Measurements from ENCODE around the gene DSCAML1.

Gene DSCAML1

GRCh38 chr11:117715801-117716200, 81.2 kb downstream of the DSCAML1 start:
- Histone ChIP-seq H3K9me3 (no peaks in the 10 kb centered on the region), H3K4me1 (no peaks in the 10 kb centered on the region), H3K27ac (no peak overlapping the region), H3K27me3 (peaks cover 0 to 14% of the 10 kb centered on the region in 2 donors), H3K36me3 (no peaks in the 10 kb centered on the region), H3K4me3 (no peak overlapping the region)
- intact Hi-C loops (cut with DNase I; ENCODE audit: low total_unique reads) = no loop called here
- DNase-seq = no peak
- TF ChIP-seq CTCF (IDR thresholded peaks at IDR 0.05) = no peak

GRCh38 chr11:117713538-117713991, 83.5 kb downstream of the DSCAML1 start:
- no peak for TF ChIP-seq CTCF (IDR thresholded peaks at IDR 0.05)
- Histone ChIP-seq H3K36me3 (no peaks in the 10 kb centered on the region), H3K4me3 (no peak overlapping the region), H3K4me1 (no peaks in the 10 kb centered on the region), H3K9me3 (peaks cover 0 to 11% (median 8%) of the 10 kb centered on the region in 3 donors), H3K27ac (no peak overlapping the region), H3K27me3 (peaks cover 0 to 35% of the 10 kb centered on the region in 2 donors)
- DNase-seq = peak in 1 of 2 donors; percentile 49
- intact Hi-C loops (cut with DNase I; ENCODE audit: low total_unique reads) = no loop called here

GRCh38 chr11:117712530-117712929, 84.5 kb downstream of the DSCAML1 start:
- Histone ChIP-seq H3K36me3 (no peaks in the 10 kb centered on the region), H3K4me1 (no peaks in the 10 kb centered on the region), H3K27ac (no peak overlapping the region), H3K4me3 (no peak overlapping the region), H3K9me3 (peaks cover 0 to 11% (median 8%) of the 10 kb centered on the region in 3 donors), H3K27me3 (peaks cover 0 to 36% of the 10 kb centered on the region in 2 donors)
- TF ChIP-seq CTCF (IDR thresholded peaks at IDR 0.05) = no peak
- no peak for DNase-seq
- intact Hi-C loops (cut with DNase I; ENCODE audit: low total_unique reads) = no loop called here

- no peaks in the 10 kb centered on the region for H3K36me3 ChIP-seq
- no peak overlapping the region for H3K4me3 ChIP-seq
- H3K27me3 ChIP-seq = peaks cover 0 to 36% of the 10 kb centered on the region in 2 donors
- H3K27ac ChIP-seq = no peak overlapping the region
- peaks cover 0 to 11% (median 8%) of the 10 kb centered on the region in 3 donors for H3K9me3 ChIP-seq
- no peak for TF ChIP-seq CTCF (IDR thresholded peaks at IDR 0.05)
- no peak for DNase-seq
- intact Hi-C loops (cut with DNase I; ENCODE audit: low total_unique reads) = no loop called here
- H3K4me1 ChIP-seq = no peaks in the 10 kb centered on the region
Observed at GRCh38 chr11:117711331-117711730, 85.7 kb downstream of the DSCAML1 start.

GRCh38 chr11:117710211-117710610, 86.8 kb downstream of the DSCAML1 start:
- H3K27me3 ChIP-seq = peaks cover 0 to 41% of the 10 kb centered on the region in 2 donors
- H3K36me3 ChIP-seq = no peaks in the 10 kb centered on the region
- H3K27ac ChIP-seq = no peak overlapping the region
- intact Hi-C loops (cut with DNase I; ENCODE audit: low total_unique reads) = no loop called here
- H3K4me1 ChIP-seq = no peaks in the 10 kb centered on the region
- no peak for DNase-seq
- no peak overlapping the region for H3K4me3 ChIP-seq
- peaks cover 0 to 11% (median 8%) of the 10 kb centered on the region in 3 donors for H3K9me3 ChIP-seq
- TF ChIP-seq CTCF (IDR thresholded peaks at IDR 0.05) = no peak

GRCh38 chr11:117706322-117706814, 90.6 kb downstream of the DSCAML1 start:
- peaks cover 0 to 11% (median 8%) of the 10 kb centered on the region in 3 donors for H3K9me3 ChIP-seq
- no peaks in the 10 kb centered on the region for H3K36me3 ChIP-seq
- TF ChIP-seq CTCF (IDR thresholded peaks at IDR 0.05) = no peak
- DNase-seq = peak in 1 of 2 donors; percentile 7
- H3K4me3 ChIP-seq = no peak overlapping the region
- H3K27me3 ChIP-seq = peaks cover 0 to 60% of the 10 kb centered on the region in 2 donors
- no peaks in the 10 kb centered on the region for H3K4me1 ChIP-seq
- intact Hi-C loops (cut with DNase I; ENCODE audit: low total_unique reads) = no loop called here
- no peak overlapping the region for H3K27ac ChIP-seq
